GM12891 (cell line): ENCODE data around the gene DYSF.

Experiments used
- POLR2A ChIP-seq: IDR thresholded peaks from 2 replicates; pipeline ENCODE4 v1.6.1; 2011; ENCODE audit warnings: low read depth, low read length, control low read depth
- POLR2AphosphoS5 ChIP-seq: IDR thresholded peaks from 2 replicates; pipeline ENCODE4 v1.6.1; 2011; ENCODE audit warnings: low read depth, low read length, control low read depth
- POU2F2 ChIP-seq: IDR thresholded peaks from 2 replicates; pipeline ENCODE4 v1.6.1; 2011; ENCODE audit warnings: low read depth, mild to moderate bottlenecking, control low read depth, low read length, moderate library complexity
- SPI1 ChIP-seq: IDR thresholded peaks from 2 replicates; pipeline ENCODE4 v1.6.1; 2011; ENCODE audit warnings: low read depth, low read length, control low read depth
- TAF1 ChIP-seq: IDR thresholded peaks from 2 replicates; pipeline ENCODE4 v1.6.1; 2011; ENCODE audit warnings: low read depth, low read length, control low read depth

DNA sequence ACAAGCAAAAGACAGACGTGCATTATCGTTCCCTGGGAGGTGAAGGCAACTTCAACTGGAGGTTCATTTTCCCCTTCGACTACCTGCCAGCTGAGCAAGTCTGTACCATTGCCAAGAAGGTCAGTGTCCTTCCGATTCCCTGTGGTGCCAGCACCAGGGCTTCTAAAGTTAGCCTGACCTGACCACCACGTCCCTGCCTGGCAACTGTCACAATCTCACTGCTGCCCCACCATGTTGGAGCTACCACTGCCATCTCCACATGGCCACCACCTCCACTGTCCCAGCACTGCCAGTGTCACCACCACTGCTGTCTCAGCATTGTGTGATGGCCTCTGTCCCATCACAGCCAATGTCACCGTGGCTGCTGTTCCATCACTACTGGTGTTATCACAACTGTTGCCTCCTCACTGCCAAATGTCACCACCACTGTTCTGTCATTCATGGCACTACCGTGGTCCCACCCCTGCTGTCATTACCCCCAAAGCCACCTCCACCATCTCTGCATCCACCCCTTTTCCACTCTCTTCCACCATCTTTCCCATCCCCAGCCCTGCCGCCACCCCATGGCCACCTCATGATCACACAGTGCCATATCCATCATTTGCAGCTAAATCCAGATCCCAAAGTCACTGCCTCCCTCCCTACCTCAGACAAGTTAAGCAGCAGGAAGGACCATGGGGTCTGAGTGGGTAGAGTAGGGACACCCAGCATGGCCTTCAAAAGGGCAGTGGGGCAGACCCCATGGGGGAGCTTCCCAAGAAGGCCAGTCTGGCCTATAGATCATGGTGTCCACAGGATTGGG, 216.5 kb downstream of the DYSF start:
- TF ChIP-seq POLR2A (no peak), SPI1 (no peak), POLR2AphosphoS5 (no peak), TAF1 (no peak), POU2F2 (no peak)
